ENCODE results near the gene CCDC92B. TPM values are rescaled to one million over a fixed set of nuclear protein-coding genes. Genes with fewer than 3 reads are reported as not detected.

CCDC92B gene
- polyA plus RNA-seq, 1 experiment, result 0.02 TPM

GRCh38 chr17:2697611-2698162, 51.8 kb downstream of the CCDC92B start:
- TF ChIP-seq CTCF (IDR thresholded peaks at IDR 0.05; ENCODE audit: insufficient read depth, low read depth, low read length), result no peak
- no peaks in the 10 kb centered on the region for H3K27me3 ChIP-seq (ENCODE audit: control insufficient read depth, insufficient read depth, low read length)
- no peak for DNase-seq (ENCODE audit: low read depth)
- ChIA-PET CTCF (interaction anchor here (0.6 to 0.8 kb wide), 2 partner anchors 10 to 774 kb away, joined by 3 read pairs; no protein-coding TSS in a partner anchor), POLR2A (no interaction called here)
- peaks cover 35% of the 10 kb centered on the region for H3K36me3 ChIP-seq (ENCODE audit: control insufficient read depth, insufficient read depth, low read length)
- no peak overlapping the region for H3K4me3 ChIP-seq (ENCODE audit: low read depth, low read length)

DNA sequence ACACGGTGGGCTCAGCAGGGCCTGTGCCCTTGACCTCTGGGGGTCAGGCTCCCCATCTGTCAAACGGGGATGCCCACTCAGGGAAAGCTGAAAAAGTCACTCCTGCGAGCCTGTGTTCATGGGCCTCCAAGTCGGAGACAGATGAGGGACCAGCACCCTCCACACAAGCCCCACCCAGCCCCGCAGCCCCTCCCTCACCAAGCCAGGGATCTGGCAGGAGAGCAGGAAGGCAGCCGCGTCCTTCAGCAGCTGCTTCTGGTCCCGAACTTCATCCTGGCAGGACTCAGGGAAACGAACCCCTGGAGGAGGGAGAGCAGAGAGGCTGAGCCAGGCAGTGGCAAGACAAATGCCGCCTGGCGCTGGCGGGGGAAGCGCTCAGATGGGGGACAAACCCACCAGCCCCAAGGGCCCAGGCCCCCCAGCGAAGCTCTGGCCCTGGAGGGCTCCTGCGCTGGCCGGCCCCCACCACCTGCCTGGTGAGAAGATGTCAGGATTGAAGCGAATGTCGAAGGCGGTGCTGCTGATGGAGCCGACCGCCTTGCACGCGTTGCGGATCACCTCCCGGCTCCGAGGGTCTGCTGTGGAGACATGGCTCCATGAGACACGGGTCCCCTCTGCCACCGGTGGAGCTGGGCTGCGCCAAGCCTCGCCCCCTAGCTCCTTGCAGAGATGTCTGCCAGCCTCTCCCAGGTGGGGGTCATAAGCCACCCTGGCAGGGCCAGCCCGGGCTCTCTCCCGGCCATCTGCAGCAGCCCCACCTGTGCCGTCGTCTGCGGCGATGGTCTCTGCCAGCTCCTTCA, 53.3 kb downstream of the CCDC92B start:
- CTCF ChIA-PET, result no interaction called here

DNA sequence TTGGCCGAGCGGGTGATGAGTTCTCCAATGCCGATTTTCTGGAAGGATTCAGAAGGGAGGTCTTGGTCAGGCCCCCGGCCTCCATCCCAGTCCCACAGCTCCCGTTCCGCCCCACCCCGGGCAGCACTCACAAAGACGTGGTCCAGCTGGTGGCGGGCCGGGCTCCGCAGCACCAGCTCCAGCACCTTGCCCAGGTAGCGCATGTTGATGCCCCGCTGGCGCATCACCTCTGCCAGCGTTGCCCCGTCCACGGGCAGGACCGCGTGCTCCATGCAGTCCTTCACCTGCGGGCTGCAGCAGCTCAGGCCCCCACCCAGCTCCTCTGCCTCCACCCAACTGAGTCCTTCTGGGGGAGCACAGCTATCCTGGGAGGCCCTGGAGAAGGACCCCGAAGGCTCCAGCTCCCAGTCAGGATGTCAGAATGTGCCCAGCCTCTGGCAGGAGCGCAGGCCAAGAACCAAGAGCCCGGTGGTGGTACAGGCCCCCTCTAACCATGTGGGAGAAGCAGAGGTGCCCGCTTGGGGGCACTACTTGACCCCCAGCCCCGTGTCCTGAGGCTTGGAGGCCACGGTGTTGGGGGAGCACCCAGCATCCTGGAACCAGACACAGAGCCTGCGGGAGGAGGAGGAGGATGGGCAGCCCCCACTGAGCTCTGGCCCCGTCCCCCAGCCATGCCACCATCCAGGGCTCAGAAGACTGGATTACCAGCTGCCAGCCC, 54.0 kb downstream of the CCDC92B start:
- TF ChIP-seq CTCF (IDR thresholded peaks at IDR 0.05; ENCODE audit: insufficient read depth, low read depth, low read length), result no peak
- Histone ChIP-seq H3K4me3 (ENCODE audit: low read depth, low read length) (no peak overlapping the region), H3K27me3 (ENCODE audit: control insufficient read depth, insufficient read depth, low read length) (no peaks in the 10 kb centered on the region), H3K36me3 (ENCODE audit: control insufficient read depth, insufficient read depth, low read length) (peaks cover 30% of the 10 kb centered on the region)
- ChIA-PET CTCF (no interaction called here), POLR2A (no interaction called here)
- DNase-seq (ENCODE audit: low read depth), result no peak

More for the DNA sequence above, 53.3 kb downstream of the CCDC92B start:
- Histone ChIP-seq H3K27me3 (ENCODE audit: control insufficient read depth, insufficient read depth, low read length) (no peaks in the 10 kb centered on the region), H3K36me3 (ENCODE audit: control insufficient read depth, insufficient read depth, low read length) (peaks cover 29% of the 10 kb centered on the region), H3K4me3 (ENCODE audit: low read depth, low read length) (no peak overlapping the region)
- POLR2A ChIA-PET, result interaction anchor here (0.6 kb wide), 1 partner anchor 11 kb away, joined by 3 read pairs; no protein-coding TSS in a partner anchor
- no peak for DNase-seq (ENCODE audit: low read depth)
- no peak for TF ChIP-seq CTCF (IDR thresholded peaks at IDR 0.05; ENCODE audit: insufficient read depth, low read depth, low read length)

DNA sequence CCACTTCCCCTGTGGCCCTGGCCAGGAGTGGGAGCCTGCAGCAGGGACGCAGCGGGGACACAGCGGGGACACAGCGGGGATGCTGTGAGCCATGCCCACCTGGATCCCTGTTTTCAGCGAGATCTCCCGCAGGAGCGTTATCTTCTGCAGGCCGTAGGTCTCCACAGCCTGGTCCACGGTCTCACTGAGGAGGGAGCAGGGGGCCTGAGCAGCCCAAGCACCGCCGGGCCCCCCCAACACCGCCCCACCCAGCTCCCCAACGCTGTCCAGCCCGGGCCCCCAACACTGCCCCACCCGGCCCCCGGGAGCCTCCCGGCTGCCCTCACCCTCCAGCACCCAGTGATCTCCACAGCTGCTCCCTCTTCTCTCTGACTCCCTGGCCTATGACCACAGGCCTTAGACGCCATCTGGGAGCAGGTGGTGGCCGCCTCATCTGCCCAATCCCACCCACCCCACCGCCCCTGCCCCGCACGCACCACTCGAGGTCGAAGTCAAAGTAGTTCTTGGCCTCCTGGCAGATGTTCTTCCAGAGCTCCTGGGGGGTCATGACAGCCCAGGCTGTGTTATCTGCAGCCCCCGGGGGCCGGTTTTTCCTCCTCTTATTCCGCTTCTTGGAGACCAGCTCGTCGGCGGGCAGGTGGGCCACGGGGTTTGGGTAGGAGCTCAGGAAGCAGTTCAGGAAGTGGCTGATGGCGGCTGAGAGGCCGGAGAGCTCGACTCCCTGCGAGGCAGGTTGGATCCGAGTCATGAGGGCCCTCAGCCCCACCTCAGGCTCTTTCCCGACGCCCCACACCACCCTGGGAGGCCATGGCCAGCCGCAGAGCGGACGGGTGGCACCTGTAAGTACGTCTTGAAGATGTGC, 54.8 kb downstream of the CCDC92B start:
- DNase-seq (ENCODE audit: low read depth), result no peak
- no peaks in the 10 kb centered on the region for H3K27me3 ChIP-seq (ENCODE audit: control insufficient read depth, insufficient read depth, low read length)
- no peak overlapping the region for H3K4me3 ChIP-seq (ENCODE audit: low read depth, low read length)
- POLR2A ChIA-PET, result no interaction called here
- CTCF ChIA-PET, result no interaction called here
- TF ChIP-seq CTCF (IDR thresholded peaks at IDR 0.05; ENCODE audit: insufficient read depth, low read depth, low read length), result no peak
- H3K36me3 ChIP-seq (ENCODE audit: control insufficient read depth, insufficient read depth, low read length), result peaks cover 28% of the 10 kb centered on the region

Measured in BJ (cell line).